Keratinocyte (primary cell): ENCODE data around the gene PPP2R5E. TPM values are rescaled to one million over a fixed set of nuclear protein-coding genes. Genes with fewer than 3 reads are reported as not detected.
A peak's percentile ranks its signal among the peaks of the same experiment; 100 is the strongest.
"Not testable (repeated sequence)": the region's sequence is repeated elsewhere in the genome, so short reads cannot be mapped to it uniquely, and the experiment has no call there.

Source experiments
- DNase-seq: peaks from one replicate; pipeline ENCODE4 v3.0.0-alpha.2; 2011; ENCODE audit warnings: low read depth, missing footprints, low spot score
- FAIRE-seq: peaks from 2 replicates; lab custom pipeline; 2011; peaks lifted over from hg19 to GRCh38; lab: Jason Lieb, UNC
- H2AFZ ChIP-seq: 2 replicates; pipeline ENCODE4 v1.6.0; 2012; ENCODE audit warnings: low read length, control low read depth, inconsistent platforms; ENCODE audit not compliant: control insufficient read depth
- H3K27ac ChIP-seq: 2 replicates; pipeline ENCODE4 v1.5.1; 2011; ENCODE audit warnings: low read length; ENCODE audit not compliant: control insufficient read depth, insufficient read depth
- H3K27me3 ChIP-seq: 3 replicates; pipeline ENCODE4 v1.6.0; 2011; ENCODE audit warnings: low read length; ENCODE audit not compliant: control insufficient read depth, insufficient read depth; ENCODE audit errors: extremely low read depth
- H3K36me3 ChIP-seq, 2 experiments: 2 replicates in 1 of 2; 3 replicates in 1 of 2; pipeline ENCODE4 v1.5.1; 2011; ENCODE audit warnings: low read length in 2 of 2, mild to moderate bottlenecking in 1 of 2; ENCODE audit not compliant: control insufficient read depth in 2 of 2, insufficient read depth in 2 of 2; ENCODE audit errors: extremely low read depth in 1 of 2
- H3K4me1 ChIP-seq: 3 replicates; pipeline ENCODE4 v1.5.1; 2011; ENCODE audit warnings: low read length; ENCODE audit not compliant: control insufficient read depth, insufficient read depth; ENCODE audit errors: extremely low read depth
- H3K4me2 ChIP-seq: 3 replicates; pipeline ENCODE4 v1.6.0; 2011; ENCODE audit warnings: low read depth, low read length; ENCODE audit not compliant: control insufficient read depth, insufficient read depth; ENCODE audit errors: extremely low read depth
- H3K4me3 ChIP-seq, 3 experiments: fragments of 200-600 bp in 1 of 3; sonication (generic) in 1 of 3; 2 replicates in 2 of 3; 3 replicates in 1 of 3; pipeline ENCODE4 v1.5.1; 2011 to 2016; ENCODE audit warnings: low read length in 3 of 3, mild to moderate bottlenecking in 3 of 3, control low read depth in 2 of 3, inconsistent platforms in 1 of 3, low read depth in 1 of 3, mixed read lengths in 1 of 3, mixed run types in 1 of 3, moderate library complexity in 1 of 3; ENCODE audit not compliant: control insufficient read depth in 2 of 3, insufficient read depth in 2 of 3; ENCODE audit errors: extremely low read depth in 1 of 3
- H3K79me2 ChIP-seq: 2 replicates; pipeline ENCODE4 v1.6.0; 2012; ENCODE audit warnings: low read length; ENCODE audit not compliant: control insufficient read depth, insufficient read depth
- H3K9ac ChIP-seq: 3 replicates; pipeline ENCODE4 v1.6.0; 2011; ENCODE audit warnings: low read length; ENCODE audit not compliant: control insufficient read depth, insufficient read depth; ENCODE audit errors: extremely low read depth
- H3K9me1 ChIP-seq: 3 replicates; pipeline ENCODE4 v1.6.0; 2011; ENCODE audit warnings: low read length; ENCODE audit not compliant: control insufficient read depth, insufficient read depth; ENCODE audit errors: extremely low read depth
- H3K9me3 ChIP-seq: 2 replicates; pipeline ENCODE4 v1.5.1; 2012; ENCODE audit warnings: low read depth, low read length; ENCODE audit not compliant: control insufficient read depth
- H4K20me1 ChIP-seq: 3 replicates; pipeline ENCODE4 v1.6.0; 2011; ENCODE audit warnings: low read length; ENCODE audit not compliant: control insufficient read depth, insufficient read depth; ENCODE audit errors: extremely low read depth
- EZH2 ChIP-seq: IDR thresholded peaks from one replicate; pipeline ENCODE4 v1.6.1; 2012; ENCODE audit warnings: inconsistent platforms, mild to moderate bottlenecking, low read length, moderate library complexity
- dilution Hi-C: fragments of 300-500 bp; cut with MboI; formaldehyde crosslinking; loops from one replicate; pipeline ENCODE4 v1.7.0; 2020; ENCODE audit warnings: low sequenced_read_pairs; ENCODE audit not compliant: extremely low pct_ligation_motif_present
- polyA plus RNA-seq, 5 experiments: library from polyadenylated mRNA; depleted of rRNA in 3 of 5; stranded (reverse) in 3 of 5; stranded (forward) in 1 of 5; unstranded in 1 of 5; fragments of >200 nt; gene quantifications; 1 replicate in 1 of 5; 2 replicates in 3 of 5; 3 replicates in 1 of 5; pipeline versions ENCODE4 v1.2.1 to v1.2.3, GENCODE V29; 2011 to 2012; ENCODE audit warnings: missing spikeins in 2 of 5, low read depth in 1 of 5, low replicate concordance in 1 of 5
- TF ChIP-seq, protein P1 (sequence below), 3 experiments: IDR thresholded peaks in 1 of 3; conservative IDR thresholded peaks in 1 of 3; optimal IDR thresholded peaks in 1 of 3; 2 replicates in 2 of 3; 3 replicates in 1 of 3; pipeline versions ENCODE3 to v1.5.1; 2011; ENCODE audit warnings: low read length in 3 of 3, mild to moderate bottlenecking in 3 of 3, moderate library complexity in 2 of 3, control low read depth in 1 of 3, inconsistent platforms in 1 of 3; ENCODE audit not compliant: insufficient read depth in 2 of 3; ENCODE audit errors: extremely low read depth in 1 of 3

Gene PPP2R5E
- polyA plus RNA-seq, 1 donor (not counting 4 experiments of a cell fraction or from before 2014, with no cell fraction given) = 22.7 TPM

DNA sequence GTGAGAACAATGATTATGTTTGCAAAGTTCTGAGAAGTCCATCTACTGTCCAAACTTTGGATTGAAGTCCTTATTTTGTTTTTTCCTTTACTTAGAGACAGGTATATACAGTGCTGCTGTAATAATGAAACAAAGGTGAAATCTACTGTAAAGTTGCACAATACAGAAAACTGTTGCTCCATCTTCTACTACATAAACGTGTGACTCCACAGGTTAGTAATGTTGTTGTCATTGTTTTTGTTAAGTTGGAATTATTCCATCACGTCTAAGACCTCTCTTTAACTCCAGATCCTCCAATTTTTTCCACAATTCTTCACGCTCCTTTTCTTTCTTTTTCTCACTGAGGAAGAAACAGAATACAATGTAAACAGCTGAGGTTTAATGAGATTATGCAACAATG, 167.4 kb downstream of the PPP2R5E start:
- Histone ChIP-seq H3K36me3 (peaks cover 3 to 4% of the 10 kb centered on the region in 2 experiments), H3K27me3 (no peaks in the 10 kb centered on the region), H3K27ac (peak overlapping the region; percentile 70), H4K20me1 (no peaks in the 10 kb centered on the region), H2AFZ (no peak overlapping the region), H3K4me3 (no peak overlapping the region), H3K9ac (no peak overlapping the region), H3K4me1 (peaks cover 2% of the 10 kb centered on the region), H3K9me1 (no peaks in the 10 kb centered on the region), H3K9me3 (no peaks in the 10 kb centered on the region), H3K4me2 (no peak overlapping the region), H3K79me2 (no peaks in the 10 kb centered on the region)
- FAIRE-seq (peak; percentile 63), DNase-seq (no peak)
- TF ChIP-seq, protein P1, sequence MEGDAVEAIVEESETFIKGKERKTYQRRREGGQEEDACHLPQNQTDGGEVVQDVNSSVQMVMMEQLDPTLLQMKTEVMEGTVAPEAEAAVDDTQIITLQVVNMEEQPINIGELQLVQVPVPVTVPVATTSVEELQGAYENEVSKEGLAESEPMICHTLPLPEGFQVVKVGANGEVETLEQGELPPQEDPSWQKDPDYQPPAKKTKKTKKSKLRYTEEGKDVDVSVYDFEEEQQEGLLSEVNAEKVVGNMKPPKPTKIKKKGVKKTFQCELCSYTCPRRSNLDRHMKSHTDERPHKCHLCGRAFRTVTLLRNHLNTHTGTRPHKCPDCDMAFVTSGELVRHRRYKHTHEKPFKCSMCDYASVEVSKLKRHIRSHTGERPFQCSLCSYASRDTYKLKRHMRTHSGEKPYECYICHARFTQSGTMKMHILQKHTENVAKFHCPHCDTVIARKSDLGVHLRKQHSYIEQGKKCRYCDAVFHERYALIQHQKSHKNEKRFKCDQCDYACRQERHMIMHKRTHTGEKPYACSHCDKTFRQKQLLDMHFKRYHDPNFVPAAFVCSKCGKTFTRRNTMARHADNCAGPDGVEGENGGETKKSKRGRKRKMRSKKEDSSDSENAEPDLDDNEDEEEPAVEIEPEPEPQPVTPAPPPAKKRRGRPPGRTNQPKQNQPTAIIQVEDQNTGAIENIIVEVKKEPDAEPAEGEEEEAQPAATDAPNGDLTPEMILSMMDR (optimal IDR thresholded peaks at IDR 0.05 in 1 of 3, IDR thresholded peaks at IDR 0.05 in 1 of 3, conservative IDR thresholded peaks at IDR 0.05 in 1 of 3; ENCODE audit: extremely low read depth in 1 of 3, insufficient read depth in 2 of 3, low read length in 3 of 3) = no peak
- TF ChIP-seq EZH2 = no peak
- dilution Hi-C loops = no loop called here

DNA sequence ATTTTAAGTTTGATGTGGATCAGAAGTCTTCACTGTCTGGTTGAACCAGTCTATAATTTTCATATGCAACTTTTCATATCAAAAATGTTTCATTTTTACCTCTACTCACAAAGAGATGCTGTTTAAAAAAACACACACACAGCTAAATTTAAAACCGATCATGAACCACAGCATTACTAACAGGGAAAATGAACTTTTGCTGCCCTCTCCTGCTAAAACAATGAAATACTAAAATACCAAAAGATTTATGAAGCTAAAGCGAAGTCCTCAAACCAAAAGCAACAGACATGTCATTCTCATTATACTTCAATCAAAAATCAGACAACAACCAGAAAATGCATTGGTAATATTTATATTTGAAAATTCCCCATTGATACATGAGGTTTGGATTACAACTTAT, 171.6 kb downstream of the PPP2R5E start:
- dilution Hi-C loops, H3K9me3 ChIP-seq, H2AFZ ChIP-seq, H3K27me3 ChIP-seq, H3K27ac ChIP-seq, H3K9me1 ChIP-seq, H3K4me2 ChIP-seq, H3K4me1 ChIP-seq, H3K36me3 ChIP-seq, FAIRE-seq, H3K79me2 ChIP-seq, DNase-seq, H3K4me3 ChIP-seq, H4K20me1 ChIP-seq, H3K9ac ChIP-seq: not testable (repeated sequence)

DNA sequence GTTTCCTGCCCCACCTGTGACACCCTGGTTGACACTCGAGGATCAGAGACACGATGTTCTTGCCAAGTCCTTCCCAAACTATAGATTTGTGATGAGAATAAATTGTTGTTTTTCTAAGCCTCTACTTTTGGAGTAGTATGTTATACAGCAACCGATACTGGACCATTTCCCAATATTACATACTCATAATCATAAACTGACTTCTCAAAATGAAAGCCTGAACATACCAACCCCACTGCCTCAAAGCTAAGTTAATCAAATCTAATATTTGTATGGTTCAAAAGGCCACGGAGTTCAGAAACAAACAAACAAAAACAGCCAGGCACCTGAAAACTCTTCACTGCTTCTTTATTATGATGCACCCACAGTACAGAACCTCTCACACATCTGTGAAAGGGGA, 172.1 kb downstream of the PPP2R5E start:
- Histone ChIP-seq H3K9ac (no peak overlapping the region), H3K4me3 (no peak overlapping the region), H3K79me2 (no peaks in the 10 kb centered on the region), H3K27ac (no peak overlapping the region), H4K20me1 (no peaks in the 10 kb centered on the region), H3K36me3 (peaks cover 0 to 2% of the 10 kb centered on the region in 2 experiments), H3K4me2 (no peak overlapping the region), H3K27me3 (no peaks in the 10 kb centered on the region), H2AFZ (no peak overlapping the region), H3K9me3 (no peaks in the 10 kb centered on the region), H3K4me1 (peaks cover 1% of the 10 kb centered on the region), H3K9me1 (no peaks in the 10 kb centered on the region)
- TF ChIP-seq, protein P1 (optimal IDR thresholded peaks at IDR 0.05 in 1 of 3, IDR thresholded peaks at IDR 0.05 in 1 of 3, conservative IDR thresholded peaks at IDR 0.05 in 1 of 3; ENCODE audit: extremely low read depth in 1 of 3, insufficient read depth in 2 of 3, low read length in 3 of 3) = no peak
- TF ChIP-seq EZH2 = no peak
- dilution Hi-C loops = no loop called here
- DNase-seq (no peak), FAIRE-seq (no peak)
